Stimulated activated CD8-positive, alpha-beta memory T cell treated with anti-CD3 and anti-CD28 coated beads, Interleukin-4, amount 100 ng/mL, for 48 hours (primary cell): ENCODE data around the gene JAKMIP1.
"Not testable (repeated sequence)": the region's sequence is repeated elsewhere in the genome, so short reads cannot be mapped to it uniquely, and the experiment has no call there.

ENCODE experiments used
- DNase-seq: peaks from one replicate; pipeline ENCODE4 v3.0.0-alpha.2; 2020

JAKMIP1 gene

GRCh38 chr4:6003485-6003884 lies 196.9 kb downstream of the JAKMIP1 start:
- DNase-seq, result not testable (repeated sequence)

- no peak for DNase-seq
These were observed 197.4 kb downstream of the JAKMIP1 start for GRCh38 chr4:6002926-6003325.

- no peak for DNase-seq
These were observed 197.9 kb downstream of the JAKMIP1 start for GRCh38 chr4:6002492-6002833.

GRCh38 chr4:6001680-6002491 lies 198.5 kb downstream of the JAKMIP1 start:
- no peak for DNase-seq

- no peak for DNase-seq
These were observed 200.5 kb downstream of the JAKMIP1 start for GRCh38 chr4:5999830-6000365.

GRCh38 chr4:5999356-5999755 lies 201.0 kb downstream of the JAKMIP1 start:
- DNase-seq, result no peak

GRCh38 chr4:5998333-5998936 lies 201.9 kb downstream of the JAKMIP1 start:
- peak; percentile 58 for DNase-seq

GRCh38 chr4:5996641-5997040 lies 203.7 kb downstream of the JAKMIP1 start:
- DNase-seq, result no peak

- DNase-seq, result no peak
These were observed 204.3 kb downstream of the JAKMIP1 start for GRCh38 chr4:5995901-5996623.

GRCh38 chr4:5993876-5994811 lies 206.2 kb downstream of the JAKMIP1 start:
- DNase-seq, result no peak

GRCh38 chr4:5993346-5993745 lies 207.0 kb downstream of the JAKMIP1 start:
- DNase-seq, result not testable (repeated sequence)

- no peak for DNase-seq
These were observed 207.5 kb downstream of the JAKMIP1 start for GRCh38 chr4:5992828-5993321.

GRCh38 chr4:5992171-5992827 lies 208.1 kb downstream of the JAKMIP1 start:
- DNase-seq, result no peak

- no peak for DNase-seq
These were observed 208.9 kb downstream of the JAKMIP1 start for GRCh38 chr4:5991405-5991804.

GRCh38 chr4:5990446-5991160 lies 209.7 kb downstream of the JAKMIP1 start:
- no peak for DNase-seq

GRCh38 chr4:5989236-5990225 lies 210.8 kb downstream of the JAKMIP1 start:
- no peak for DNase-seq

- no peak for DNase-seq
These were observed 212.1 kb downstream of the JAKMIP1 start for GRCh38 chr4:5988086-5988845.

- no peak for DNase-seq
These were observed 215.5 kb downstream of the JAKMIP1 start for GRCh38 chr4:5984843-5985242.
